GM12875 (cell line): ENCODE results near the gene CRYGC.
"Not testable (repeated sequence)": the region's sequence is repeated elsewhere in the genome, so short reads cannot be mapped to it uniquely, and the experiment has no call there.

Source experiments
- H3K4me3 ChIP-seq: one replicate; pipeline ENCODE4 v1.5.1; 2011; ENCODE audit warnings: low read depth, low read length, control low read depth
- TF ChIP-seq, protein P1 (sequence below): IDR thresholded peaks from 2 replicates; pipeline ENCODE4 v1.5.1; 2011; ENCODE audit warnings: low read depth, mild to moderate bottlenecking, control low read depth, inconsistent platforms, low read length, moderate library complexity, borderline replicate concordance; ENCODE audit not compliant: insufficient read depth

The CRYGC gene

DNA sequence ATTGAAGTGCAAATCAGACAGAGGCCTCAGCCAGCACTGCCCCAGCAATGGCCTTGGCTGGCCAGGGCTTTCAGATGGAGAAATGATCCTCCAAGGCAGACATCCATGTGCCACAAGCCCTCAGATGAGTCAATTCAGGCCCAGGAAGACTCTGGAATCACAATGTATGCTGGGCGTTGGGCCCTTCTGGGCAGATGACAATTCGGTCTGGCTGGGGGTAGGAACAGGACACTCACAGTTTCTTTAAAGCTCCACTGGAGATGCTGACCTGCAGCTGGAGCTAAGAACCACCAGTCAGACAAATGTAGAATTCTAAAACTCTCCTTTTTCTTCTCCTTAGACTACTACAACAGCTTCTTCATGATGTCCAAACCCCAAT lies 7.1 kb upstream of the CRYGC start:
- no peak overlapping the region for H3K4me3 ChIP-seq
- TF ChIP-seq, protein P1, sequence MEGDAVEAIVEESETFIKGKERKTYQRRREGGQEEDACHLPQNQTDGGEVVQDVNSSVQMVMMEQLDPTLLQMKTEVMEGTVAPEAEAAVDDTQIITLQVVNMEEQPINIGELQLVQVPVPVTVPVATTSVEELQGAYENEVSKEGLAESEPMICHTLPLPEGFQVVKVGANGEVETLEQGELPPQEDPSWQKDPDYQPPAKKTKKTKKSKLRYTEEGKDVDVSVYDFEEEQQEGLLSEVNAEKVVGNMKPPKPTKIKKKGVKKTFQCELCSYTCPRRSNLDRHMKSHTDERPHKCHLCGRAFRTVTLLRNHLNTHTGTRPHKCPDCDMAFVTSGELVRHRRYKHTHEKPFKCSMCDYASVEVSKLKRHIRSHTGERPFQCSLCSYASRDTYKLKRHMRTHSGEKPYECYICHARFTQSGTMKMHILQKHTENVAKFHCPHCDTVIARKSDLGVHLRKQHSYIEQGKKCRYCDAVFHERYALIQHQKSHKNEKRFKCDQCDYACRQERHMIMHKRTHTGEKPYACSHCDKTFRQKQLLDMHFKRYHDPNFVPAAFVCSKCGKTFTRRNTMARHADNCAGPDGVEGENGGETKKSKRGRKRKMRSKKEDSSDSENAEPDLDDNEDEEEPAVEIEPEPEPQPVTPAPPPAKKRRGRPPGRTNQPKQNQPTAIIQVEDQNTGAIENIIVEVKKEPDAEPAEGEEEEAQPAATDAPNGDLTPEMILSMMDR, result no peak

DNA sequence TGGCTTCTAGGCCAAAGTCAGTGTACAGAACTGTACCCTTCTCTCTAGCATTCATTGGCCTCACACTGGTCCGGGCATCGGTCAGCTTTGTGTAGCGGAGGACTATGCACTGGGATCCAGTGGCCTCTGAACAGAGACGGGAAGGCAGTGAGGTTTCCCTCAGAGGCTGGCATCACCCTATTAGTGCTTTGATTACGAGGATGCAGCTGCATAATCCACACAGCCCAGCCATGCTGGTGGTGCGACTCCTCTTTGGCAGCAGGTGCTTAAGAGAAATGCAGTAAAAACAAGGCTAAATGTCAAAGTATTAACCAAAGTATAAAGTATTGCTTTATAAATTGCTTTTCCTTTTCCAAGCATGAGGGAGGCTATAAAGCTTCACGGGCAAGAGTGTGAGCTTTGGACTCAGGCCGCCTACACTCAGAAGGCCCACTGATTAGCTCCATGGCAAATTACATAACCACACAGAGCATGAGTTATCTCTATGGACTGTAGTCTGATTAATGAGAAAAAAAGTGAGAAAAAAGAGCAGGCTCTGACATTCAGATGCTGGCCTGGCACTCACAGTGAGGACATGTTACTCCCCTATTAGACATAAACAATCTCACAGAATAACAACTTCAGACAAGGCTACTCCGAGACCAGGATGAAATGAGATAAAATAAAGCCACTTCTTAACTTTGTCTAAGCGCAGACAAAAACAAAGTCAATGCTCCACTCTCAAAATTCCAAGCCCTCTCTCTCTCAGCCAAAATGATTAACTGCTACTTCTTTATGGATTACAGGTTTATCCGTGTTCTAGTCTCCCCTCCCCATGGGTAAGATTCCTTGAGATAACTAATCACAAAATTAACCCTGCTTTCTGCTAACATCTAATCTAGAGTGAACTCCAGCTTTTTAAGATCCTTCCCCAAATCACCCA lies 6.4 kb upstream of the CRYGC start:
- no peak overlapping the region for H3K4me3 ChIP-seq
- TF ChIP-seq, protein P1, result no peak

DNA sequence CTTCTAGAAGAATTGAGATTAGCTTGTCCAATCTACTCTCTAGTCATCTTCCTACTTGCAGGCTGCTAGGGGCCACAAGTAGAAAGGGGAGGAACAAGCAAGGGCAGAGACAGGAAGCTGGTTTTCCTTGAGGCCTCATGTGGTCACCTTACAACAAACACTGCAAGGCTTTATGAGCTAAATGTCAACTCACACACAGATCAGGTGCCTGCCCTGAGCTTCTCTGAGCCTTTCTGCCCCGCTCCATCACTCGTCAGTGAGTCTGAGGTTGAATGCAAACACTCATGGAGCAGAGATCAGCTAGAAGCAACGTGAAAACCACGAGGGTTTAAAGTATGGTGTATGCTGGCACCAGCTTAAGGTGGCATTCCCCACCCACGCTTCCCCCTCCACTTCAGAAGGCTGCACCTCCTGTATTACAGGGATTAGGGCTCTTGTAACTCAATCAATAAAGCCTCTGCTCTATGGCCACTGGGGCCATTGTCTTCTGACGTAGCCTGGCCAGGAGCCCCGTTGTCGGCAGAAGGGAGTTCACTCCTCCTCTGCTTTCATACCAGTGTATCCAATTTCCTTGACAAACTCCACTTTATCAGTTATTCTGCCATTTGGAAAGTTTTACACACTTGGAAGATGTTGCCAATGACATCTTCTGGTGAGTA lies 5.4 kb upstream of the CRYGC start:
- no peak overlapping the region for H3K4me3 ChIP-seq
- TF ChIP-seq, protein P1, result no peak

DNA sequence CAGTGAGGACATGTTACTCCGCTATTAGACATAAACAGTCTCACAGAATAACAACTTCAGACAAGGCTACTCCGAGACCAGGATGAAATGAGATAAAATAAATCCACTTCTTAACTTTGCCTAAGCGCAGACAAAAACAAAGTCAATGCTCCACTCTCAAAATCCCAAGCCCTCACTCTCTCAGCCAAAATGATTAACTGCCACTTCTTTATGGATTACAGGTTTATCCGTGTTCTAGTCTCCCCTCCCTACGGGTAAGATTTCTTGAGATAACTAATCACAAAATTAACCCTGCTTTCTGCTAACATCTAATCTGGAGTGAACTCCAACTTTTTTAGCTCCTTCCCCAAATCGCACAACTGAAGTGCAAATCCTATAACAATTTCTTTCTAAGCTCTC lies 1.1 kb upstream of the CRYGC start:
- H3K4me3 ChIP-seq, result no peak overlapping the region
- TF ChIP-seq, protein P1, result no peak

DNA sequence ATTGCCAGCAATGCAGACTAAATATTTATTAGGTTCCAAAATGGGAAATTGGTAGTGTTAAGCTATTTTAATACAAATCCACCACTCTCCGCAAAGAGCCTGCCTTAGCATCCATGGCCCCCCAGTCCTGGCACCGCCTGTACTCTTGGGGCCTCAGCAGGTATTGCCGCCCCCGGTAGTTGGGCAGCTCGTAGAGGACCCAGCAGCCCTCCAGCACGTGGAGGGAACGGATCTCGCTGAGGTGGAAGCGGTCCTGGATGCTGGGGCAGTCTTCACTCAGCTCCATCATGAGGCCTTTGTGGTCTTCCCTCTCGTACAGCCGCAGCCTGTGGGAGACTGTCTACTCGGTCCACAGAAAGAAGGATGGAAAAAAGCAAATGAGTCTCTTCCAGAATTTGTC lies 1.5 kb downstream of the CRYGC start:
- TF ChIP-seq, protein P1, result no peak
- no peak overlapping the region for H3K4me3 ChIP-seq

DNA sequence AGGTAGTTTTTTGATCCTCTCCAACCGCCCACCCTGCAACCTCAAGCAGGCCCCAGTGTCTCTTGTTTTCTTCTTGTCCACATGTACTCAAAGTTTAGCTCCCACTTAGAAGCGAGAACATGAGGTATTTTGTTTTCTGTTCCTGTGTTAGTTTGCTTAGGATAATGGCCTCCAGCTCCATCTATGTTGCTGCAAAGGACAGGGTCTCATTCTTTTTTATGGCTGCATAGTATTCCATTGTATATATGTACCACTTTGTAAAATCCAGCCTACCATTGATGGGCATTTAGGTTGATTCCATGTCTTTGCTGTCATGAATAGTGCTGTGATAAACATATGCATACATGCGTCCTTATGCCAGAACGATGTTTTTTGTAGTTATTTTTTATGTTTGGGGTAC lies 2.5 kb downstream of the CRYGC start:
- TF ChIP-seq, protein P1, result no peak
- no peak overlapping the region for H3K4me3 ChIP-seq

DNA sequence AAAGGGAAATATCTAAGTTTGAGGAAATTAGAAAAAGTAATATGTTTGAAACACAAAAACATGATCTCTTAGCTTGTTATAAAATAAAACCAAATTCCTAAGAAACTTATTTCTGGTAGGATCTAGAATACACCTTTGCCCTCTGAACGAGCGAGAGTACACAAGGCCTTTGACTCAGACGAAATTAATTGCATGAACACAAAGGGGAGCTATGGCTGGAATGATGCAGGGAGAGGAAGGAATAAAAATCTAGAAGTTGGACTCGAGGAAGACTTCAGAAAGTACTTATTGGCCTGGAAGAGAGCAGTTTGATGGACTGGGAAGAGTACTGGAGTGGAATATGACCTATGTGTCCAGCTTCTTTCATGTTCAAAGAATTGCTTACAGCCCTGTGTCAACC lies 4.4 kb downstream of the CRYGC start:
- H3K4me3 ChIP-seq, result no peak overlapping the region
- TF ChIP-seq, protein P1, result no peak

DNA sequence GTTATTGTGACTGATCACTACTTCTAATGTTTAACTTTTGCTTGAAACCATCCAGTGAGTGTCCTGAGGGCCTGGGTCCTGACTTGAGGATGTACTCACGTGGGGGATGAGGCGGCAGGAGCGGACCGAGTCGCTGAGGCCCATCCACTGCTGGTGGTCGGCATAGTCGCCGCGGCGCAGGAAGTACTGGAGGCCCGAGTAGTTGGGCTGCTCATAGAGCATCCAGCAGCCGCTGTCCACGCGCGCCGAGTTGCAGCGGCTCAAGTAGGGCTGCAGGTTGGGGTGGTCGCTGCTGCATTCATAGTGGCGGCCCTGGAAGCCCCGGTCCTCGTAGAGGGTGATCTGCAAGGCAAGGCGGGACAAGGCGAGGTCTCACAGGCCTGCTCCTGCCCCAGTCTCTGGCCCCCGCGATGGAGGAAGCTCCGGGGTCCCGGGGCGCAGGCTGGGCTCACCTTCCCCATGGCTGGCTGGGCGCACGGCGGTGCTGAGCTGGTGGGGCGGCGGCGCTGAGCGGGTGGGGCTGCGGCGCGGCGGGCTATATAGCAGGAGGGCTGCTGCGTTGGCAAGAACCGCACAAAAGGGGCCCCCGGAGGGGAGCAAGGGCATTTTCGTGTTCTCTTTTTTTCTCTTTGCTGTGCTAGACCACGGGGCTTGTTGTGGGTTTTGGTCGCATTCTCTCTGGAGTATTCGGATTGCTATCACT lies 5.5 kb downstream of the CRYGC start, which contains the start of gene CRYGD:
Gene CRYGD (minus strand): TSS at position 512 of the 703 bp plus-strand sequence. CDS start 51 bp downstream, at position 461.
- not testable (repeated sequence) for H3K4me3 ChIP-seq
